Measurements from ENCODE around the gene PPP1R15A. TPM values are rescaled to one million over a fixed set of nuclear protein-coding genes. Genes with fewer than 3 reads are reported as not detected.
"Not testable (repeated sequence)": the region's sequence is repeated elsewhere in the genome, so short reads cannot be mapped to it uniquely, and the experiment has no call there.

The PPP1R15A gene
- total and polyA plus RNA-seq, 4 experiments from 2014 or later = 67.0 to 83.3 (median 74.7) TPM

DNA sequence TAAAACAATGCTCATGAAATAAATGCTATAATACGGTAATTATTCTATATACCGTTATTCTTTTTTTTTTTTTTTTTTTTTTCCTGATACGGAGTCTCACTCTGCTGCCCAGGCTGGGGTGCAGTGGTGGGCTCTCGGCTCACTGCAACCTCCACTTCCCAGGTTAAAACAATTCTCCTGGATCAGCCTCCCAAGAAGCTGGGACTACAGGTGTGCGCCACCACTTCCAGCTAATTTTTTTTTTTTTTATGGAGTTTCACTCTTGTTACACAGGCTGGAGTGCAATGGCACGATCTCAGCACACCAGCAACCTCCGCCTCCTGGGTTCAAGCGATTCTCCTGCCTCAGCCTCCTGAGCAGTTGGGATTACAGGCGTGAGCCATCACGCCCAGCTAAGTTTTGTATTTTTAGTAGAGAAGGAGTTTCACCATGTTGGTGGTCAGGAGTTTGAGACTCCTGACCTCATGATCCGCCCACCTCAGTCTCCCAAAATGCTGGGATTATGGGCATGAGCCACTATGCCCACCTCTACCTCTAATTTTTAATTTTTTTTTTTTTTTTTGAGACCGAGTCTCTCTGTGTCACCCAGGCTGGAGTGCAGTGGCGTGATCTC lies 6.9 kb downstream of the PPP1R15A start:
- POLR2A ChIA-PET (ENCODE audit: partially characterized antibody) = interaction anchor here (0.6 kb wide), 1 partner anchor 31 kb away, joined by 3 read pairs; no protein-coding TSS in a partner anchor
- Histone ChIP-seq H3K27ac (ENCODE audit: low read depth, low read length) (no peak overlapping the region), H3K9me3 (ENCODE audit: control insufficient read depth in 1 of 2, low read length in 2 of 2) (no peaks in the 10 kb centered on the region), H3K36me3 (ENCODE audit: insufficient read depth, low read length) (peaks cover 5% of the 10 kb centered on the region), H3K4me1 (ENCODE audit: insufficient read depth, low read length) (peaks cover 27% of the 10 kb centered on the region), H3K27me3 (ENCODE audit: insufficient read depth, low read length) (no peaks in the 10 kb centered on the region), H3K4me3 (ENCODE audit: low read length in 2 of 2) (no peak overlapping the region)
- Mint-ChIP-seq H3K4me3 (no peak overlapping the region), H3K27ac (peak overlapping the region in 4 of 7 donors; percentile 47 to 99 (median 67)), H3K36me3 (peaks cover 21 to 47% of the 10 kb centered on the region in 2 donors), H3K9me3 (peaks cover 0 to 14% (median 0%) of the 10 kb centered on the region in 8 donors), H3K27me3 (no peaks in the 10 kb centered on the region), H3K4me1 (peaks cover 14 to 42% (median 27%) of the 10 kb centered on the region in 4 donors)
- DNase-seq = peak in 3 of 5 donors; percentile 13 to 23 (median 16)
- intact Hi-C loops (cut with micrococcal nuclease) = no loop called here
- CTCF ChIA-PET (ENCODE audit: partially characterized antibody) = interaction anchor here (0.6 to 1.2 kb wide), 5 partner anchors 24 to 362 kb away, joined by 3 to 4 read pairs (median 3); partner anchors contain the start of genes GYS1 and RUVBL2

DNA sequence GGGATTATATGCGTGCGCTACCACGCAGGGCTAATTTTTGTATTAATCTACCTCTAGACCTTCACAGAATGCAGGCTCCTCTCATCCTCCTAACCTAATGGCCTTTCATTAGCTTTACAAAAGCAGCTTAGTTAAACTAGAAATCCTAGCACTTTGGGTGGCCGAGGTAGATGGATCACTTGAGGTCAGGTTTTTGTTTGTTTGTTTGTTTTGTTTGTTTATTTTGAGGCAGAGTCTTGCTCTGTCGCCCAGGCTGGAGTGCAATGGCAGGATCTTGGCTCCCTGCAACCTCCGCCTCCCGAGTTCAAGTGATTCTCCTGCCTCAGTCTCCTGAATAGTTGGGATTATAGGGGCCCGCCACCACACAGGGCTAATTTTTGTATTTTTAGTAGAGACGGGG lies 7.5 kb downstream of the PPP1R15A start:
- intact Hi-C loops (cut with micrococcal nuclease); POLR2A ChIA-PET (ENCODE audit: partially characterized antibody); H3K4me3 ChIP-seq (ENCODE audit: low read length in 2 of 2); H3K27ac ChIP-seq (ENCODE audit: low read depth, low read length); H3K27me3 ChIP-seq (ENCODE audit: insufficient read depth, low read length); H3K4me3 Mint-ChIP-seq; H3K9me3 ChIP-seq (ENCODE audit: control insufficient read depth in 1 of 2, low read length in 2 of 2); H3K36me3 ChIP-seq (ENCODE audit: insufficient read depth, low read length); H3K27me3 Mint-ChIP-seq: not testable (repeated sequence)
- Mint-ChIP-seq H3K27ac (peak overlapping the region in 3 of 7 donors; percentile 24 to 99 (median 74)), H3K4me1 (peaks cover 10 to 37% (median 21%) of the 10 kb centered on the region in 4 donors), H3K36me3 (peaks cover 15 to 42% of the 10 kb centered on the region in 2 donors), H3K9me3 (peaks cover 0 to 14% (median 0%) of the 10 kb centered on the region in 8 donors)
- peaks cover 22% of the 10 kb centered on the region for H3K4me1 ChIP-seq (ENCODE audit: insufficient read depth, low read length)
- CTCF ChIA-PET (ENCODE audit: partially characterized antibody) = interaction anchor here (0.6 to 0.7 kb wide), 4 partner anchors 25 to 969 kb away, joined by 3 read pairs; no protein-coding TSS in a partner anchor
- peak in 3 of 5 donors; percentile 13 to 26 (median 24) for DNase-seq

- peak; percentile 37 to 60 (median 46) for DNase-seq
- Mint-ChIP-seq H3K27me3 (no peaks in the 10 kb centered on the region), H3K27ac (peak overlapping the region in 5 of 7 donors; percentile 43 to 99 (median 68)), H3K4me3 (peak overlapping the region in 2 of 8 donors; percentile 25 to 54), H3K36me3 (peaks cover 4 to 28% of the 10 kb centered on the region in 2 donors), H3K4me1 (peaks cover 1 to 18% (median 6%) of the 10 kb centered on the region in 4 donors), H3K9me3 (peaks cover 0 to 19% (median 0%) of the 10 kb centered on the region in 8 donors)
- Histone ChIP-seq H3K36me3 (ENCODE audit: insufficient read depth, low read length) (no peaks in the 10 kb centered on the region), H3K4me1 (ENCODE audit: insufficient read depth, low read length) (peaks cover 5% of the 10 kb centered on the region), H3K4me3 (ENCODE audit: low read length in 2 of 2) (no peak overlapping the region), H3K27me3 (ENCODE audit: insufficient read depth, low read length) (no peaks in the 10 kb centered on the region), H3K9me3 (ENCODE audit: control insufficient read depth in 1 of 2, low read length in 2 of 2) (no peaks in the 10 kb centered on the region), H3K27ac (ENCODE audit: low read depth, low read length) (no peak overlapping the region)
- intact Hi-C loops (cut with micrococcal nuclease) = no loop called here
- POLR2A ChIA-PET (ENCODE audit: partially characterized antibody) = interaction anchor here (0.6 to 2.3 kb wide), 5 partner anchors 9 to 705 kb away, joined by 3 to 10 read pairs (median 7); partner anchors contain the start of genes NUCB1 and PPP1R15A
- CTCF ChIA-PET (ENCODE audit: partially characterized antibody) = no interaction called here
Measured at GRCh38 chr19:48881741-48882657, 9.8 kb downstream of the PPP1R15A start.

- intact Hi-C loops (cut with micrococcal nuclease) = no loop called here
- H3K27ac Mint-ChIP-seq = peak overlapping the region in 4 of 7 donors; percentile 30 to 99 (median 82)
- peaks cover under 1 to 7% (median 2%) of the 10 kb centered on the region in 4 donors for H3K4me1 Mint-ChIP-seq
- peaks cover 2% of the 10 kb centered on the region for H3K4me1 ChIP-seq (ENCODE audit: insufficient read depth, low read length)
- no peak overlapping the region for H3K27ac ChIP-seq (ENCODE audit: low read depth, low read length)
- no peaks in the 10 kb centered on the region for H3K36me3 ChIP-seq (ENCODE audit: insufficient read depth, low read length)
- peaks cover 0 to 11% of the 10 kb centered on the region in 2 donors for H3K36me3 Mint-ChIP-seq
- H3K9me3 ChIP-seq (ENCODE audit: control insufficient read depth in 1 of 2, low read length in 2 of 2) = no peaks in the 10 kb centered on the region
- DNase-seq = no peak
- H3K27me3 ChIP-seq (ENCODE audit: insufficient read depth, low read length) = no peaks in the 10 kb centered on the region
- ChIA-PET POLR2A (ENCODE audit: partially characterized antibody) (no interaction called here), CTCF (ENCODE audit: partially characterized antibody) (interaction anchor here (0.6 kb wide), 1 partner anchor 87 kb away, joined by 3 read pairs; no protein-coding TSS in a partner anchor)
- no peak overlapping the region for H3K4me3 ChIP-seq (ENCODE audit: low read length in 2 of 2)
- H3K9me3 Mint-ChIP-seq = peaks cover 0 to 18% (median 0%) of the 10 kb centered on the region in 8 donors
- no peaks in the 10 kb centered on the region for H3K27me3 Mint-ChIP-seq
- H3K4me3 Mint-ChIP-seq = no peak overlapping the region
Measured at GRCh38 chr19:48883726-48884125, 11.5 kb downstream of the PPP1R15A start.

- intact Hi-C loops (cut with micrococcal nuclease) = no loop called here
- H3K9me3 ChIP-seq (ENCODE audit: control insufficient read depth in 1 of 2, low read length in 2 of 2) = no peaks in the 10 kb centered on the region
- ChIA-PET POLR2A (ENCODE audit: partially characterized antibody) (interaction anchor here (1.6 kb wide), 1 partner anchor 16 kb away, joined by 5 read pairs; the partner anchor contains the start of gene PPP1R15A), CTCF (ENCODE audit: partially characterized antibody) (no interaction called here)
- H3K27me3 Mint-ChIP-seq = peaks cover 11 to 17% of the 10 kb centered on the region in 2 donors
- no peak for DNase-seq
- no peak overlapping the region for H3K4me3 ChIP-seq (ENCODE audit: low read length in 2 of 2)
- H3K27ac ChIP-seq (ENCODE audit: low read depth, low read length) = no peak overlapping the region
- peaks cover 0 to 4% (median 0%) of the 10 kb centered on the region in 4 donors for H3K4me1 Mint-ChIP-seq
- peak overlapping the region in 1 of 8 donors; percentile 48 for H3K4me3 Mint-ChIP-seq
- H3K36me3 Mint-ChIP-seq = peaks cover 0 to 4% of the 10 kb centered on the region in 2 donors
- H3K27ac Mint-ChIP-seq = no peak overlapping the region
- no peaks in the 10 kb centered on the region for H3K27me3 ChIP-seq (ENCODE audit: insufficient read depth, low read length)
- H3K36me3 ChIP-seq (ENCODE audit: insufficient read depth, low read length) = no peaks in the 10 kb centered on the region
- H3K9me3 Mint-ChIP-seq = peaks cover 0 to 5% (median 0%) of the 10 kb centered on the region in 8 donors
- H3K4me1 ChIP-seq (ENCODE audit: insufficient read depth, low read length) = no peaks in the 10 kb centered on the region
Measured at GRCh38 chr19:48887861-48888612, 15.8 kb downstream of the PPP1R15A start.

GRCh38 chr19:48889496-48889895 lies 17.3 kb downstream of the PPP1R15A start:
- H3K4me3 Mint-ChIP-seq; intact Hi-C loops (cut with micrococcal nuclease); POLR2A ChIA-PET (ENCODE audit: partially characterized antibody); H3K27me3 ChIP-seq (ENCODE audit: insufficient read depth, low read length); CTCF ChIA-PET (ENCODE audit: partially characterized antibody); H3K4me1 Mint-ChIP-seq; H3K4me1 ChIP-seq (ENCODE audit: insufficient read depth, low read length); H3K27ac ChIP-seq (ENCODE audit: low read depth, low read length); H3K36me3 Mint-ChIP-seq; H3K4me3 ChIP-seq (ENCODE audit: low read length in 2 of 2); DNase-seq; H3K9me3 Mint-ChIP-seq; H3K36me3 ChIP-seq (ENCODE audit: insufficient read depth, low read length); H3K9me3 ChIP-seq (ENCODE audit: control insufficient read depth in 1 of 2, low read length in 2 of 2): not testable (repeated sequence)
- H3K27ac Mint-ChIP-seq = peak overlapping the region in 3 of 7 donors; percentile 7 to 51 (median 31)
- peaks cover 16 to 19% of the 10 kb centered on the region in 2 donors for H3K27me3 Mint-ChIP-seq
